Dedifferentiated amniotic fluid mesenchymal stem cell (primary cell): ENCODE results near the gene GPD2.
"Not testable (repeated sequence)": the region's sequence is repeated elsewhere in the genome, so short reads cannot be mapped to it uniquely, and the experiment has no call there.

Source experiments
- DNase-seq: peaks from one replicate; pipeline ENCODE4 v3.0.0-alpha.2; 2016; ENCODE audit errors: extremely low spot score

The GPD2 gene

GRCh38 chr2:156589381-156590079 lies 153.4 kb downstream of the GPD2 start:
- DNase-seq: peak; percentile 46

- DNase-seq: no peak
Measured at GRCh38 chr2:156590085-156590739, 154.0 kb downstream of the GPD2 start.

- no peak for DNase-seq
Measured at GRCh38 chr2:156592809-156593593, 156.8 kb downstream of the GPD2 start.

- DNase-seq: no peak
Measured at GRCh38 chr2:156593594-156593921, 157.4 kb downstream of the GPD2 start.

- DNase-seq: no peak
Measured at GRCh38 chr2:156598563-156598962, 162.4 kb downstream of the GPD2 start.

- no peak for DNase-seq
Measured at GRCh38 chr2:156600196-156600595, 164.0 kb downstream of the GPD2 start.

- no peak for DNase-seq
Measured at GRCh38 chr2:156601855-156602551, 165.8 kb downstream of the GPD2 start.

- no peak for DNase-seq
Measured at GRCh38 chr2:156602552-156602933, 166.4 kb downstream of the GPD2 start.

- no peak for DNase-seq
Measured at GRCh38 chr2:156615836-156616322, 179.7 kb downstream of the GPD2 start.

GRCh38 chr2:156618071-156618470 lies 181.9 kb downstream of the GPD2 start:
- DNase-seq: not testable (repeated sequence)

GRCh38 chr2:156619021-156619539 lies 182.9 kb downstream of the GPD2 start:
- DNase-seq: no peak

GRCh38 chr2:156622491-156622890 lies 186.3 kb downstream of the GPD2 start:
- no peak for DNase-seq

- DNase-seq: no peak
Measured at GRCh38 chr2:156625360-156626170, 189.4 kb downstream of the GPD2 start.

GRCh38 chr2:156626931-156627330 lies 190.8 kb downstream of the GPD2 start:
- DNase-seq: no peak

GRCh38 chr2:156630579-156631337 lies 194.6 kb downstream of the GPD2 start:
- no peak for DNase-seq

- no peak for DNase-seq
Measured at GRCh38 chr2:156635646-156636045, 199.5 kb downstream of the GPD2 start.
